GM12873 (cell line): ENCODE measurements around the gene CLDN16.

ENCODE experiments used
- CTCF ChIP-seq: IDR thresholded peaks from 2 replicates; pipeline ENCODE4 v1.5.1; 2012; ENCODE audit warnings: low read depth, mild to moderate bottlenecking, moderate library complexity, low read length, control low read depth; ENCODE audit not compliant: insufficient read depth; ENCODE audit errors: missing control alignments

Gene CLDN16, protein sequence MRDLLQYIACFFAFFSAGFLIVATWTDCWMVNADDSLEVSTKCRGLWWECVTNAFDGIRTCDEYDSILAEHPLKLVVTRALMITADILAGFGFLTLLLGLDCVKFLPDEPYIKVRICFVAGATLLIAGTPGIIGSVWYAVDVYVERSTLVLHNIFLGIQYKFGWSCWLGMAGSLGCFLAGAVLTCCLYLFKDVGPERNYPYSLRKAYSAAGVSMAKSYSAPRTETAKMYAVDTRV

GRCh38 chr3:190387578-190388213 lies at the start of gene CLDN16:
Gene CLDN16, plus strand, starts transcription at chr3:190388163. Its CDS starts 167 bp downstream, at chr3:190388330.
- TF ChIP-seq CTCF: no peak

- no peak for TF ChIP-seq CTCF
These were observed 49.2 kb upstream of the CLDN16 start for GRCh38 chr3:190338717-190339116.

GRCh38 chr3:190339130-190339529 lies 48.8 kb upstream of the CLDN16 start:
- TF ChIP-seq CTCF: peak; percentile 34

GRCh38 chr3:190340071-190340470 lies 47.9 kb upstream of the CLDN16 start:
- no peak for TF ChIP-seq CTCF

DNA sequence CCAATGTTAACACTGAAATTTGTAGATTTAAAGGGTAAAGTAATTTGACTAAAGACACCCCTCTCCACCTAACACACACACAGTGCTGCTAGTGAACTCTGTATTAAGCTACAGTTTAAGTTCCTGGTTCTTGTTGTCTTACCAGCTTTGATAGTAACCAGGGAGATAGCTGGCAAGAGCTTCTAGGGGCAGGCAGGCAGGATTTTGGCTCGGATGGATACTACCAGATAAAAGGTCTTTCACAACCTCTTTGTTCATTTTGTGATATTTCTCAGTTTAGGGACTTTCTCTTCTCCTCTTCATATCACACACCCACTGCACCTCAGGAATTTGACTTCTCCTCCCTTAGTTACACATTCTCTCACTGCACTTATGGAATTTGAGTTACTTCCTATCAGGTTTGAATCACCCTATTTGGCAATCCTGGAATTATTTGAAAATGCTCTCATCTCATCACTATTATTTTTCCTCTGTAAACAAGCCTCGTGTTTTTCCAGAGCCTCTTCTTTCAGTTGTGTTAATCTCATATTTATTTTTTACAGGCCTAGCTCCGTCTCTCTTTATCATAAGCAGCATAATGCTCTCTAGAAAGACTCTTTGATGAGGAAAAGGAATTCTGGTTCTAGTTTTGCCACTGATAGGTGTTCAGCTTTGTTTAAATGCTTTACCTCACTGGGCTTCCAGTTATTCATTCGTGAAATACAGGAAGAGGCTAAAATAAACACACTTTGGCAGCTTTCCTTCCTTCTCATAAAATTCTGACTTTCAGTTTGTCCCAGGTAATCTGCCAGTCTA lies 42.7 kb upstream of the CLDN16 start:
- no peak for TF ChIP-seq CTCF

DNA sequence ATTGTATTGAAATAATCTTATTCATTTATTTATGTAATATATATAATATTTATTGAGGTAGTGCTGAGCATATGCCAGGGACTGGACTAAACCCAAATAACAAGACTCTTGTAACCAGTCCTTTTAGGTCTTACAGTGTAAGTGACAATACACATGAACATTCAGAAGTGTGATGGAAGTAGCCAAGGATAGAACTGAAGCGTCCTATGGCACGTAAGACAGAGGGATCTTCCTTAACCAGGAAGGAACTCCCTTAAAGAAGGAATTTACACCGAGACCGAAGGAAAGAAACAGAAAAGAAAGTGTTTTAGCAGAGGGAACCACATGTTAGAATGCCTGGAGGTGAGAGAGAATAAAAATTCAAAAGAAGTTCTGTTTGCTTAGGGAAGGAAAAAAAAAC lies 42.1 kb upstream of the CLDN16 start:
- TF ChIP-seq CTCF: no peak

- TF ChIP-seq CTCF: no peak
These were observed 41.4 kb upstream of the CLDN16 start for GRCh38 chr3:190346541-190346940.
